HPDE6-E6E7 (cell line): ENCODE data around the gene PIGBOS1.
A peak's percentile ranks its signal among the peaks of the same experiment; 100 is the strongest.
"Not testable (repeated sequence)": the region's sequence is repeated elsewhere in the genome, so short reads cannot be mapped to it uniquely, and the experiment has no call there.

Source experiments
- DNase-seq: peaks from one replicate; pipeline ENCODE4 v3.0.0; 2011; ENCODE audit warnings: missing footprints; ENCODE audit errors: extremely low spot score

Gene PIGBOS1

DNA sequence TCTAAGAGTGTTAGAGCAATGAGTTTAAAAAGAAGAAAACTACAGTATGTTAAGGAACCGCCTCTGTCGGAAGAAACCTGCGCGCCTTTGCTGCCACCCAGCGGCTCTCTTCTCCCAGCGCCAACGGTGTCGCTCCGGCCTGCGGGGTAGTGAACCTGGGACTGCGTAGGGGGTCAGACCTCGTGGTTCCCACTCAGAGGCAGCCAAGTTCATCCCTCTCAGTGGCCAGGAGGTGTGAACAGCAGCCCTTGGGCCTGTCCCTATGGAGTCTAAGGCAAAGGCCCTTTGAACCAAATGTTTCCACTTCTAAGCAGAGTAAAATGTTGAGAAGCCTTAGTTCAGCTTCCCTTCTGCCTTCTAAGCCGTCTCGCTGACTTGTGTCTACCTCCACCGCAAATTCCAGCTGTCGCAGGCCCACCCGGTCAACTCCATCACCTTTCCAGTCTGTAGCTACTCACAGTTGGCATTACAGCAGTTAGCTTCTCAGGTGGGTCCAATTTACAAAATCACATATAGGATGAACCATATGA lies 28.3 kb downstream of the PIGBOS1 start:
- peak; percentile 59 for DNase-seq

GRCh38 chr15:55289746-55290527 lies 29.0 kb downstream of the PIGBOS1 start, which contains the start of gene RAB27A:
Gene RAB27A (minus strand): TSS chr15:55289813. CDS start chr15:55234934, 54,879 bp downstream.
- peak; percentile 61 for DNase-seq

DNA sequence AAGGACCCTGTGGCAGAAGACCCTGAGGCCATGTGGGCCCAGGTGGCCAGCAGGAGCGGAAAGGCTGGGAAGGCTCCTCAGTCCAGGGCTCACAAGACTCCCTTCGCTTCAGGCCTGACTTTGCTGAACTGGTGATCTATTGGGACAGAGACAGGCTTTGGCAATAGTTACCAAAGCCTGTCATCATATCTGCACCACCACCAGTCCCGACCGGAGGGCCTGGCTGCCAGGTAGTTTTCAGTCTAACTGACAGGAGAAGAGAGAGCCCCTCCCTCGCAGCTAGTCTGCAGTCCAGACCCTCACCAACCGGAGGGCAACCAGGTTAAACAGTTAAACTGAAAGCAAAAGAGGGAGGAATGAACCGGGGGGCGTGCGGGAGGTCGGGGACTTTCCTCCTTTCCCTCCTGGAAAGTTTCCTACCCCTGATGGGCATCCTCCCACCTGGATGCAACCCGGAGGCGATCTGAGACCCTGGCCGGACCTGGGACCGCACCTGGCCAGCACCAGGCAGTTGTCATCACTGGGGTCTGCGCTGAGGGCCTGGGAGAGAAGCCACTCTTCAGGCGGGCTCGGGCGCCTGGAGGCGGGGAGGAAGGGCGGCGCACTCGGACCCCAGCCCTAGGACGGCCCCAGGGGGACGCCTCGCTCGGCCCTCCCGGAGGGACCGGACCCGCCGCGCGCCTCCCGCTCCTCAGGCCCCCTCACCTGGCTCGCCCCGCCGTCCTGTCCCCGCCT lies 29.7 kb downstream of the PIGBOS1 start:
- no peak for DNase-seq

DNA sequence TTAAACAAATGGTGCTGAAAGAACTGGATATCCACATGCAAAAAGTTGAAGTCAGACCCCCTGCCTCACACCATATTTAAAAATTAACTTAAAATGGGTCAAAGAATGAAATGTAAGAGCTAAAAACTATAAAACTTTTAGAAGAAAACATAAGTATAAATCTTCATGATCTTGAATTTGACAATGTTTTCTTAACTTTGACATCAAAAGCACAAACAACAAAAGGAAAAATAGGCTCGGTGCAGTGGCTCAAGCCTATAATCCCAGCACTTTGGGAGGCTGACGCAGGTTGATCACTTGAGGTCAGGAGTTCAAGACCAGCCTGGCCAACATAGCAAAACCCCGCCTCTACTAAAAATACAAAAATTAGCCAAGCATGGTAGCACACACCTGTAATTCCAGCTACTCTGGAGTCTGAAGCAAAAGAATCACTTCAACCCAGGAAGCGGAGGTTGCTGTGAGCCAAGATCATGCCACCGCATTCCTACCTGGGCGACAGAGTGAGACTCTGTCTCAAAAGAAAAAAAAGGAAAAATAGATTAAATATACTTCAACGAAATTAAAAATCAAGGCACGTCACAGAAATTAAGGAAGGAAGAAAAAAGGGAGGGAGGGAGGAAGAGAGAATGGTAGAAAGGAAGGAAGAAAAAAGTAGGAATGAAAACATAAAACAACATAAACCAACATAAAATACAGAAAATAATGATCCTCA lies 30.8 kb downstream of the PIGBOS1 start:
- DNase-seq = no peak

DNA sequence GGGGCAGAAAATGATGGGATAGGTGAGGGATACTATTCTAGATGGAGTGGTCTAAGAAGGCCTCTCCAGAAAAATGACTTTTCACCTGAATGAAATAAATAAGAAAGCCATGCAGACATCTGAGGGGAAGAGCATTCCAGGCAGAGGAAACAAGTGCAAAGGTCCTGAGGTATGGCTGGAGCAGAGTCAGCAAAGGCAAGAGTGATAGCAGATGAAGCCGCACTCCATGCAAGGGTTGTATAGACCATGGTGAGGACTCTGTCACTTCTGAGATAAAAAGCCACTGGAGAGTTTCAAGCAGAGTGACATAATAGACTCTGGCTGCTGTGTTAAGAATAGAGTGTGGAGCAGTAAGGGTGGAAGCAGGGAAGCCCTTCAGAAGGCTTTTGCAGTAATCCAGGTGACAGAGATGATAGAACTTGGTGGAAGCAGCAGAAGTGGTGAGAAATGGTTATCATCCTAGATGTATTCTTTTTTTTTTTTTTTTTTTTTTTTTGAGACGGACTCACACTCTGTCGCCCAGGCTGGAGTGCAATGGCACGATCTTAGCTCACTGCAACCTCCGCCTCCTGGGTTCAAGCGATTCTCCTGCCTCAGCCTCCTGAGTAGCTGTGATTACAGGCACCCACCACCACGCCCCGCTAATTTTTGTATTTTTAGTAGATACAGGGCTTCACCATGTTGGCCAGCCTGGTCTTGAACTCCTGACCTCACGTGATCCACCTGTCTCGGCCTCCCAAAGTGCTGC lies 32.3 kb downstream of the PIGBOS1 start:
- not testable (repeated sequence) for DNase-seq

GRCh38 chr15:55284426-55284825 lies 34.5 kb downstream of the PIGBOS1 start:
- no peak for DNase-seq

GRCh38 chr15:55283379-55284147 lies 35.4 kb downstream of the PIGBOS1 start:
- no peak for DNase-seq

- DNase-seq = no peak
Observed at GRCh38 chr15:55282284-55282833, 36.6 kb downstream of the PIGBOS1 start.

GRCh38 chr15:55281517-55282228 lies 37.2 kb downstream of the PIGBOS1 start:
- DNase-seq = no peak

- DNase-seq = not testable (repeated sequence)
Observed at GRCh38 chr15:55280589-55280988, 38.3 kb downstream of the PIGBOS1 start.

DNA sequence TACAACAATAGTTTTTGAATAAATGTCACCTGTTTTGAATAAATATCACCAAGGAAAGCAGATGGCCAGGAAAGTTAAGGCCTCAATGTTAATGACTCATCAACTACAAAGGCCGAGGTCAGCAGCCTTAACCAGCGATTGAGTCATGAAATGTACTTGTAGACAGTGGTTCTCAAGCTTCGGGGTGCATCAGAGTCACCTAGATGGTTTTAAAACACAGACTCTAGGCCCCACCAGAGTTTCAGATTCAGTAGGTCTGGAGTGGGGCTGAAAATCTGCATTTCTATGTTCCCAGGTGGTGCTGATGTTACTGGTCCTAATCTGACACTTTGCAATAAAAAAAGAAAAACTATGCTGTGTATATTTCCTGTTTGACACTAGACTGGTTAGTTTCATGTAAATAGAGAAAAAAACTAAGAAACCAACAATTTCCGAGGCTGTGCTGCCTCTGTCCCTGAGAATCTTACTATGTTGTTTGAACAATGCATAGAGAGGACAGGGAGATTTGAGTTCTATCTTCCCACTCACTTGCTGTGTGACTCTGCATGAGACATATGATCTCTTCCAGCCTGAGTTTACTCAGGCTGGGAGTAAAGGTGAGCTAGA lies 39.1 kb downstream of the PIGBOS1 start:
- DNase-seq = peak; percentile 60

- DNase-seq = no peak
Observed at GRCh38 chr15:55279100-55279745, 39.7 kb downstream of the PIGBOS1 start.

DNA sequence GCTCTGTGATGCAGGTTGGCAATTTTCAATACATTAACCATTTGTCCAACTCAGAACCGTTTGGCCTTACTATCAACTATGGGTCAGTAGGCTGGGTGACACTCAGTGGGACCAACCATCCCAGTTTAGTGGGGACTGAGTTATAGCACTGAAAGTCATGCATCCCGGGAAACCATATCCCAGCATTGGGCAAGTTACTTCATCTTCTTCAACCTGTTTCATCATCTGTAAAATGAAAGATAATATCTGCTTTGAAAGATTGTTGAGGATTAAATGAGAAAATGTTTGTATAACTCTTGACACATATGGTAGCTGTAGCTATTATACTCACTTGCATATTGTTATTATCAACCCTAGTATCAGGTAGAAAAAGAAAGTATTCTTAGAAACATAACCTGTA lies 41.2 kb downstream of the PIGBOS1 start:
- DNase-seq = no peak

DNA sequence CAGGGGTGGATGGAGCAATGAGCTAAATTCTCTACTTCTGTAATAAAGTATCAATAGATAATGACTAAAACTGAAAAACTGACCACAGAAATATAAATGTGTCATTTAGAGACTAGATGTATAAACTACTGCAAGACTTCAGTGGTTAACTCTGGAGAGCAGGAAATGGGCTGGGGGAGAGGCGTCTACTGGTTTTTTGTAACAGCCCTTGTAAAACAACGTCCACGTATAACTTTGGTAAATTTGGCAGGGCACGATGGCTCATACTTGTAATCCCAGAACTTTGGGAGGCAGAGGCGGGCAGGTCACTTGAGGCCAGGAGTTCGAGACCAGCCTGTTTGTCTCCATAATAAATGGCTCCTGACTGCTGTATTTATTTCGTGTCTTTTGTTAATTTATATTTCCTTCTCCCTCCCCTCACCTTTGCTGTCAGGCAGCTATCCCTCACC lies 41.8 kb downstream of the PIGBOS1 start:
- DNase-seq = no peak

GRCh38 chr15:55276324-55276723 lies 42.6 kb downstream of the PIGBOS1 start:
- no peak for DNase-seq

GRCh38 chr15:55270291-55270690 lies 48.6 kb downstream of the PIGBOS1 start:
- no peak for DNase-seq

DNA sequence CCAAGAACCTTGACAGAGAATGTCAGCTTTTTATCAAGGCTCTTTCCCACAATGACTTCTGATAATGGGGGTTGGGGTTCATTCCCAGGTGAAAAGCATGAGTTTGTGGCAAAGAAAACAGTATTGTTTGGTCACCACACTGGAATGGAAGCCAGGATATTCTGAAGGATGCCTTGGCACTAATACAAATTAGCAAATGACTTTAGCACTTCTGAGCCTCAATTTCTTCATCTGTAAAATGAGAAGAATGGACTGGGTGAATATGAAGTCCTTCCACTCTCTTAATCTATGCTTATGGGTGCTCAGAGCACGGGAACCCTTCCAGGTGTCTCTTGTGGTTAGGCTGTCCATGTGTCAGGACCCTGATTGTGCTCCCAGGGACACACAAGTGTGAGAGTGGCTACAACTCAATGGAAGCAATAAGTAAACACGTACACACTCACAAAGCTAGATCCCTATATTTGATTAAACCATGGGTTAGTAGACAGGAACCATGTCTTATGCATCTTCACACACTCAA lies 50.7 kb downstream of the PIGBOS1 start:
- DNase-seq = no peak

- DNase-seq = no peak
Observed at GRCh38 chr15:55267401-55268175, 51.3 kb downstream of the PIGBOS1 start.
